Suppressor macrophage treated with lipopolysaccharide for 1 hour (primary cell): ENCODE results near the gene EIF5B.

ENCODE experiments used
- DNase-seq, 3 donors: peaks; one replicate each; pipeline ENCODE4 v3.0.0-alpha.2; 2020 to 2022

Gene EIF5B

DNA sequence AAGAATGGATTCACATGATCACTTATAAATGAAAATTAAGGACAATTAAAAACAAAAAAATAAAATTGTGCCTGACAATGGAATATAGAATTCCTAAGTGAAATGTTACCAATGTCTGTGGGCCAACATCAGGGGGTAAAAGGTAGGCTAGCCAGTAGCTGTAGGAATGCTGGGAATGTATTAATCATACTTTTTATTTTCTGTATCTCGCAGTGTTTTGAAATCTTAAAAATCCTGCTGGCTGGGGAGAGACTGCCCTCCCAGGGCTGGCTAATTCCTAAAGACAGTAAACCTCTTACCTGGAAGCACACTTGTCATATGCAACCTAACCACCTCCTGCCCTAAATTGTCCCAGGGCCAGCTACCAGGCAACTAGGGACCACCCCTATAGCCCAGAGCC is 82.8 kb downstream of the EIF5B start:
- DNase-seq, result no peak

DNA sequence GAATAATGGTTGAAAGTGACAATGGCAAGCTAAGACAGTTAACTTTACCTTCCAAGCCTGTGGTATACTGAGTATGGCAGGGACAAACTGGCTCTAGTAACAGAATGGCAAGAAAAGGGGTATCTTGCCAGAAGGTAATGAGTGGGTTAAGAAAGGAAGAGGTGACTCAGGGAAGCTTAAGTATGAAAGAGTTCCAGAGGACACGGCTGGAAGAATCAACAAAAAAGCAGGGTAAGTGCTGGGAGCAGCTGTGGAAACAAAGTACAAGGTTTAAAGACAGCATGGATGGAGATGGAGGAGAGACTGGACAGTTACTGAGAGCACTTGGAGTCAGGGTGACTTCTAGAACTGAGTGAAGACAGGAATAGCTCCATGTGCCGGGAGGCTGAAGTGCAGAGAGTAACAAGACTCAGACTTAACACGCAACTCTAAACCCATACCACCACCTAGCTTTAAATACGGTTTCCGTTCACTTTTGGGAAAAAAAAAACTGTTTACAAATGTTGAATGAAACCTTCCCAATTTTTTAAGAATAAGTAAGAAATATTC is 83.6 kb downstream of the EIF5B start:
- DNase-seq, result no peak

DNA sequence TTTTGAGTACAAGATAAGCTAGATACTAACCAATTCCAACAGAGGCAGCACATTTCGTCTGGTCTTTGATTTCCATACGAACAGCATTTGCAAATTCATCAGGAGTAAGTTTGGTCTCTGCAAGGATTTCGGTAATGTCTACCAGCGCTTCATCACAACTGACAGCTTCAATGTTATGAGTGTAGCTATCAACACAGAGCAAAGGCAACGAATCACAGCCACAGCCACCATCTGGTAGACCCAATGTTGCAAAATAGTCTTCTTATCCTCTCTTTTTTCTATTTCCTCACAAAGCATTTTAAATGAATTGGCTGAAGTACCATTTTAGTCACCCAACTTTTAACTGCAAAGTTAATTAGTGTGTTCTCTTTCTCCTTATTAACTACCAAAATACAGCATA is 84.3 kb downstream of the EIF5B start:
- no peak for DNase-seq

DNA sequence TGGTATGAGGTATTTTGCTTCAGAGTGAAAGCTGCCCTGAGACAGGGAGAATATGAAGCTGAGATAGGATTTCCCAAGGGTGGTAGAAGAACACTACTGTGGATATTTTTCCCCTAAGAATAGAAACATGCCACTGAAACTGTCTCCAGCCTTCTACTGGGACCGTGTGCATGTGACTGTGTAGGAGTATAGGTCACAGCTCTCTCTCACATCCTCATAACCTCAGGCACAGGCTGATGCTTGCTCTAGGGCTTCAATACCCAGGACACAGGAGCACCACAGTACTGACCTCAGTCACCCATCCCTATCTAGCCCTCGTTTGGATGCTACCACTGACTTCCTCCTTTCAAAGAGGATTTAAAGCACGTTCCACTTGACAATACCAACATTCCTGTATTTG is 85.4 kb downstream of the EIF5B start:
- DNase-seq, result peak; percentile 15 to 20 (median 20)

DNA sequence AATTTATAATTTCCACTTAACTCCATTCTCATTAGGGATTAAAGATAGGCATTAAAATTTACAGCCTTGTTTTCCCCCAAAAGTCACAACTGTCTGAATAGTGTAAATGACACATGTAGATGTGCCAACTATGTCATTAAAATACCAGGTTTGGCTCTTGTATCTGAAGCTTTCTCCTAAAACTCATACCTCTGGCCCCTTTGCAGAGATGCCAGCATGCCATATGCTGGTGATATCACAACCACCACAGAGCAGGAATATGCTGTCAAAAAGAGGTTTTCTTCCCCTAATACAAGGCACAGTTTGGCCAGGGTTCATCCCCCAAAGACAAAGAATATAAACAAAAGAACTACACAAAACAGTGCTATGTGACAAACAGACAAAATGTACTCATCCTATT is 87.2 kb downstream of the EIF5B start:
- DNase-seq, result no peak

DNA sequence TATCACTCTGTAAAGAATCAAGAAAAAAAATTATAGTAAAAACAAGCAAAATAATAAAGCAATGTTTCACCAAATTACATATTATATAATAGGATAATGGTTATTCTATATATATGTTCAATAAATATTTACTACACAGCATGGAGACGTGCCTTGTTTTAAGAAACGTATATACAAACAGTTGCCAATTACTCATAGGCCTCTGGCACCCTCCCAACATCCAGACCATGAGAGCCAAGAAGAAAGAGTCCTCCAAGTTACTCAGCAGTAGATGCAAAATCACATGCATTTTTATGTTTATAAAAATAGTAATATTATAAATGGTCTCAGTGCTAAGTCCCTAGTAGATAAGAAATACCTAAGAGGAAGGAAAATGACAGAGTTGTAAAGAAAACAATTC is 87.8 kb downstream of the EIF5B start:
- no peak for DNase-seq

DNA sequence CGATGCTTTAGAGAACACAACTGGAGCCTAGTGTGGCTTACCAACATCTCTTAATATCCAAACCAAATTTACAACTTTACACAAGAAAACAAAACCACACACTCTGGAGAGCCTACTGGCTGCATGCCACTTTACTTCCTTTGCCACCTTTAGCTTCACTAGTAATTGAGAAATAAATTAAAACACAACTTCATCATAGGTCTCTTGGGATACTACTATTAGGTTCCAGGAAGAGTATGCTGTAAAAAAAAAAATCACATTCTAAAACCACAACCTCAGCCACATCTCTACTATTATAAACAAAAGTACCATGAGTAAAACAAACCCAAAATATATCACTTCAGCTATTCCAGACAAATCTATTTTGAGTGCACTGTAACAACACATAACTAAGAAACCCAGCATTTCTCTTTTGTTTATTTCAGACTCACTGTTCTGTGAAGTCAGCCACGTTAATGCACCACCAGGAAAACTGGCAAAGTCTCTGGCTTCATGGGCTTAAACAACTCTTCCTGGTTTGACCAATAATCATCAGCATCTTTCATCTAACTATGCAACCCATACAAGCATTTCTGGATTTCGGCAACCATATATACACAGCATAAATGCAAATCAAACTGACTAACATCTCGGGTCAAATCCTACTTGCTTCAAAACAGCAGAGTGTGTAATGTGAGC is 93.6 kb downstream of the EIF5B start:
- DNase-seq, result no peak

DNA sequence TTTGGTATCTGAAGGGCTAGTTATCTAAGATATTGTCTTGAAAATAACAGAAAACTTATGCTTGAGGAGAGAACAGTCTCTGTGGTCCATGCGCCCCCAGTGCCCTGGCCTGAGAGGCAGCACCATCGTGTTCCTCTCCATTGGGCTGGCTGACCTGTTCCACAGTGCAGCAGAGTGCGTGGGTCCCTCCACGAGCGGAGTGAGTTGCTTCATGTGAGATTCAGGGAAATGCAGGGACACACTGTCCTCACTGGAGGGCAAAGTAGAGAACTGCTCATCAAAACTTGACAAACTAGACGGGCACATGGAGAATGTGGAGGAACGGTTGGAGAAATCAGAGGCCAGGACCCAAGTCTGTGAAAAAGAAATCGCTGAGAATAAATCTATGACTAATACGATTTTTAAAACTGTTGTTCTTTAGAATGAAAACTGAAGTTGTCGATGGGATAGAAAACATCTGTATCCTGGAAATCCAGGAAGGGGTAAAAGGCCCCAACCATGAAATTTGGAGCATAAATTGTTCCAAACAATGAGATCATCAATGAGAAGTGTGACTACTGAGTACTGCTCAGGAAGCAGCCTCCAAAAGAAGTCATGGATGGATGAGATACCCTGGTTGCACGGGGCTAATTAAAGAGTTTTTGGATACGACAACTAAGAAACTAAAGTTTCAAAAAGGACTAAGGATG is 94.5 kb downstream of the EIF5B start:
- no peak for DNase-seq

DNA sequence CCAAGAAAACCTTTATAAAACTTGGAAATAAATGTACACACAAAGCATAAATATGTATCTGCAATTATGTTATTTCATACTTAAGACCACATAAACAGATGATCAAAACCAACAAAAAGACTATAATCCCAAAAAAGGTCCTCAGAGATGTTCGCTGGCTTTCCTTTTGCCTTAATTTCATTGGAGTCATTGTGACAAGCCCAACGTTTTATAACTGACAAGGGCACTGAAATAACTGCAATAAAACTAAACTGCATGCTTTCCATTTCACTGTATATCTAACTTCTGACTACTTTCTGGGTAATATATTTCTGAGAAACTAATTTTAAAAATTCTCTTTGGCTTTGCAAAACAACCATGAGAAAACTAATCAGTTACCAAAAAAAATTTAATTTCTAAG is 96.2 kb downstream of the EIF5B start:
- no peak for DNase-seq

DNA sequence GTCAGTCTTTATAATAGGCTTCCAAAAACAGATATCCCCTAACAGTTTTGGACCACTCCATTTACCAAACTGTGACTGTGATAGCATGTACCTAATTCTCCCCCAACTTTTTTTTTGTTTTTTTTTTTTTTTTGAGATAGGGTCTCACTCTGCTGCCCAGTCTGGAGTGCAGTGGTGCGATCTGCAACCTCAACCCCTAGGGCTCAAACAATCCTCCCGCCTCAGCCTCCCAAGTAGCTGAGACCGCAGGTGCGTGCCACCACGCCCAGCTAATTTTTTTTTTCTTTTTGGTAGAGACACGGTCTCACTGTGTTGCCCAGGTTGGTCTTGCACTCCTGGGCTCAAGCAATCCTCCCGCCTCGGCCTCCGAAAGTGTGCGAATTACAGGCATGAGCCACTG is 99.7 kb downstream of the EIF5B start:
- no peak for DNase-seq

DNA sequence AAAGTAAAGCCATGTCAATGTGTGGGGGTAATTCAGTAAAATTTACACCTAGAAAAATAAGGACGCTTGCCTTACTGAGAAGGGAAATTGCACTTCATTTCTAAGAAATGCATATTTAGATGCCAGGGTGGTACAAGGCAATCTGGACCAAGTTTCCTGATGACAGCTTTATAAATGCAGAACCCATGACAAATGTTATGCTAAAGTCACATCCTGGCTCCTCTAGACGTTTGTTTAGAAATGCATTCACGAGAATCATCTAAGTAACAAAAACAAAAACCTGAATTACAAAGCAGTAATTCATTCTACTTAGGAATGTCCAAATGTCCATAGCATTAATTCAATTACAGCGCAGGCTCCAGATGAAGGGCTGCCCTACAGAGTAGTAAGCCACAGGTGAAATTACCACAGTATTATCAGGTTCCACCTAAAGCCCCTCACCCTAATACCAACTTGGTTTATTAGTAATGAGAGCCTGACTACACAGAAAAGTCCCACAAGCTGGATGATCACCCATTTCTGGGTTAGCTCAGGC is 102.8 kb downstream of the EIF5B start:
- no peak for DNase-seq

DNA sequence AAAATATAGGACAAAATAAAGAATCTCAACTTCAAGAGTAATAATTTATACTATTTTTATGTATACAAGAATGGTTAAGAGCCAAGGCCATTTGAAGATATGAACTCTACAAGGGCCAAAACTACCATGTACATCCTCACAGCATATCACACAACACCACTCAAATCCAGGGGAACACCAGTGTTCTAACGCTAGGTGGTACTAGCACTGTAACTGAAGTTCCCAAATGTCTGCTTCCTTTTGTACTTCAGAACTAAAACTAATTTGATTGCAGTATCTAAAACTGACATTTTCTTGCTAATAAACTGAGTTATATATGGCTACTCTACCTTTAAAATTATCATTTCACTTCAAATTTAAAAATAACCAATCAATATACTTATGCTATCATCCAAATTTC is 105.6 kb downstream of the EIF5B start:
- DNase-seq, result peak; percentile 21 to 45 (median 31)

DNA sequence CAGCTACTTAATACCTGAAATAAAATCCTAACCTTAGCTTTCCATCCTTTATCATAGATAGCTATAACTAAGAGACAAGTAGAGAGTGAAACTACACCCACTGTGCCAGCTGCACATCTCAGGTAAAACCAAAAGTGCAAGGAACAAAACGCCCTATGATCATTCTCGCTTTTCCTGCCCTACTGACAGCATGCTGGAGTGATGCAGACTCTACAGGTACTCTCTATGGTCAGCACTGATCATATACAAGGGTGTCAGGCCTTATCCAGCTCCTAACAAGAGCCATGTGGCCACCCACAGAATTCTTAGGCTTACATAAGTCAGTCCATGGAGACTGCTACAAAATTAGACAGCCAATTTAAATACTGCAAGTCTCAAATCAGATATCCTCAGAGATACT is 107.0 kb downstream of the EIF5B start:
- DNase-seq, result no peak

DNA sequence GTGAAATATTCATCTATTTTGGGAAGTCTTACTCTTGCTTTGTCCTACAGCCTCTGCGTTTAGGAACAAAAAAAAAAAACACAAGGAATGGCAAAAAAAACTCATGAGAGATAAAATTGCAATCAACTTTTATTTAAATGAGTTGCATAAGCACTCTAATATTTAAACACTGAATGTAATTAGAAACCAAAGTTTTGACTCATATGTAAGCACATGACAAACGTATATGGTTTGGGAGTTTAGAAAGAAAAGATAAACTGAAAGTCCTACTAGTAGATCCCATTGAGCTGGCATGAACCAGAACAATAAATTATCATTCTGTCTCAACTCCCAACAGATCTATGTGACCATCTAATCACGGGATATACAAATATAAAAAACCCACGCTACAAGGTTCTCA is 107.9 kb downstream of the EIF5B start:
- no peak for DNase-seq

DNA sequence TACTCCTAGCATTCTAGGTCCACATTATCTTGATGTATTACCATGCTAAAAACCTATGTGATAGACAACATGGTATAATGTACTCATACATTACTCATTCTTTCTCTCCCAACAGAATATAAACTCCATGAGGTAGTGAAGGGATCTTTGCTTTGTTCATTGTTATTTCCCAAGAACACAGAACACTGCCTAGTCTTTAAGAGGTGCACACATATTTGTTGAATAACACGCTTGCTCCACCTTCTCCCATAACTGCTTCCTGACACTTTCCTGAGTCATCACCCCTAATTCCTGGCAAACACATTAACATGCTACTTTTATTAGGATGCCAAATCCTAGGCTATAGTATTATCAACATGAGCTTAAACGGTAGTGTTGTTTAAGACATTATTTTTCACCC is 111.4 kb downstream of the EIF5B start:
- no peak for DNase-seq

DNA sequence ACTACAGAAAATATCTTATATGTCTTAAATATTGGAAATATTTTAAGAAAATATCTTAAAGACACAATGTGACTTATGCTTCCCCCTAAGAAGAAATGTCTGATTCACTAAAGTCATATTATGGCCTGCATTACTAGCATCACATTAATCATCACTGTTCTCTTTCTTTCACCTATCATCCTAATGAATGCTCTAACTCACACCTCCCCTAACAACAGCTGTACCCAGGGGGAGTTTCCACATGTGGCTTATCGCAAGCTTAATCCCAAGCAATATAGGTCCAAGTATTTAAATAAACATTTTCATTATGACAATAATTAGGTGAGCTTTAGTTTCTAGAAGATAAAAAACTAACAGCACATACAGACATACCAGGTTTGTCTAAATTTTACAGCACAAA is 113.0 kb downstream of the EIF5B start:
- no peak for DNase-seq
